LNCAP (cell line): ENCODE data around the gene DNAJC9.

Source experiments
- TF ChIP-seq, protein P1 (sequence below): fragments of 450-650 bp; IDR thresholded peaks from 2 replicates; pipeline ENCODE4 v1.5.1; 2017; ENCODE audit warnings: mild to moderate bottlenecking

The DNAJC9 gene

DNA sequence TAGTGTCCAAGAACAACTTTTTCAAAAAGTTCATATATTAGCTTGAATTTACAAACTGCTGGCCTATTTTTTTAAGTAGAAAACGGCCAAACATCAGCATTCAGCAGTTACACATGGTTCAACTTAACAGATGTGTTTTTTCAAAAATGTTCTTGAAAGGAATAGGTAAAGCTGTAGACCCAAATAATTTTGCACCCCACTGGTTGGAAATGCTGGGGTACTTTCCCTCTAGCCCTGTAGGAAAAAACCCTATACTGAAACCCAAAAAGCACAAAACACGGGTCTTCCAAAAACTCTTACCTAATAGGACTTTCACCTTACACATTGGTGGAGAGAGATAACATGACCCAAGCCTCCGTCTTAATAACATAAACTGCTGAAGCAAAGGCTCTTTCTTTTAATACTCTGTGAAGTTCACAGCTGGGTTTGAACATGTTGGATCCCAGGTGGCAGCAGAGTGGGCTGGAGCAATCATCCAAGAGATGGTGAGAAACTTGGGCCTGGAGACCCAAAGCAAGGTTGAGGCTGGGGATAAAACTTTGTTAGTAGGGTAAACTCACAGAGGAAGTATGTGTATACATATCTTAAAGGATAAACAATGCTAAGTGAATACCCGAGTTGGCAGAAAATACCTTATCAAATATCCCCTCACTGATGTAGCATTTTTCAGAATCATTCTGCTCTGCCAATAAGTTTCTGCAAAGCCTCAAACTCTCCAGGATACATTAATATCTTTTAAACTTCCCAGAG is 629 bp upstream of the DNAJC9 start:
- TF ChIP-seq, protein P1, sequence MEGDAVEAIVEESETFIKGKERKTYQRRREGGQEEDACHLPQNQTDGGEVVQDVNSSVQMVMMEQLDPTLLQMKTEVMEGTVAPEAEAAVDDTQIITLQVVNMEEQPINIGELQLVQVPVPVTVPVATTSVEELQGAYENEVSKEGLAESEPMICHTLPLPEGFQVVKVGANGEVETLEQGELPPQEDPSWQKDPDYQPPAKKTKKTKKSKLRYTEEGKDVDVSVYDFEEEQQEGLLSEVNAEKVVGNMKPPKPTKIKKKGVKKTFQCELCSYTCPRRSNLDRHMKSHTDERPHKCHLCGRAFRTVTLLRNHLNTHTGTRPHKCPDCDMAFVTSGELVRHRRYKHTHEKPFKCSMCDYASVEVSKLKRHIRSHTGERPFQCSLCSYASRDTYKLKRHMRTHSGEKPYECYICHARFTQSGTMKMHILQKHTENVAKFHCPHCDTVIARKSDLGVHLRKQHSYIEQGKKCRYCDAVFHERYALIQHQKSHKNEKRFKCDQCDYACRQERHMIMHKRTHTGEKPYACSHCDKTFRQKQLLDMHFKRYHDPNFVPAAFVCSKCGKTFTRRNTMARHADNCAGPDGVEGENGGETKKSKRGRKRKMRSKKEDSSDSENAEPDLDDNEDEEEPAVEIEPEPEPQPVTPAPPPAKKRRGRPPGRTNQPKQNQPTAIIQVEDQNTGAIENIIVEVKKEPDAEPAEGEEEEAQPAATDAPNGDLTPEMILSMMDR, result no peak

DNA sequence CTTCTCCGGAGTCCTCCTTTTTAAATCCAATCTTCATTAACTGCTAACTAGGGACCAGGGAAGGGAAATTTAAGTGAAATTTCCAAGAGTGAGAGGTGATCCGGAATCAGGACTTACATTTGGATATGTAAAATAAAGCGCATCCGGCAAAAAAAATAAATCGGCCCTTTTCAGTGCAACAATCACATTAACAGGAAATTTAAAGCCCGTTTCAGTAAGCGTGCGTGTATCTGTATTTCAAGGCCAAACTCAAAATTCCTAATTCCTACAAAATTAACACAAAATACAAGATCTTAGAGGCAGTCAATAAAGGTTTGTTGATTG is 771 bp downstream of the DNAJC9 start:
- TF ChIP-seq, protein P1, result no peak

DNA sequence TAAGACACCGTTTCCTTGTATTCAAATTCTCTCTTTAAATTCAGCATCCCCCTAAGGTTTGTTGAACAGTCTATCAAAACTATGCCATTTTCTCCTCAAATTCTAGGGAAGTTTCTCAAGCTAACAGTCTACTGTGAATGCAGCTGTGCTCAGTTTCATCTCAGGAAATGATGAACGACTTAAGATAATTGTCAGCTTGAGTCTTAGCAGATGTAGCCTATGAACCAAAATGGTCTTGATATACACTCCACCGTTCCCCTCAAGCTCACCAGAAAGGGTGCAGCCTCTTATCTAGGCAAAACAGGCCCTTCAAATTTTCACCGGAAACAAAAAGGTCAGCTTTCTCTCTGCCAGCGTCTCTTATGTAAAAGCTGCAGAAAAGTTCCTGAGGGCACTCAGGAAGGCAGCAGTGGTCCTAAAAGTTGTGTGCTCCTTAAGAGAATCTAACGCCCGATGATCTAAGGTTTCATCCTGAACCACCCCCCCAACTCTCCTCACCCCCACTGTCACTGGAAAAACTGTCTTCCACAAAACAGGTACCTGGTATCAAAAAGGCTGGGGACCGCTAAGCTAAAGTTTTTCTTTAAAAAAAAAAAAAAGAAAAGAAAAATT is 2.1 kb downstream of the DNAJC9 start:
- TF ChIP-seq, protein P1, result no peak

DNA sequence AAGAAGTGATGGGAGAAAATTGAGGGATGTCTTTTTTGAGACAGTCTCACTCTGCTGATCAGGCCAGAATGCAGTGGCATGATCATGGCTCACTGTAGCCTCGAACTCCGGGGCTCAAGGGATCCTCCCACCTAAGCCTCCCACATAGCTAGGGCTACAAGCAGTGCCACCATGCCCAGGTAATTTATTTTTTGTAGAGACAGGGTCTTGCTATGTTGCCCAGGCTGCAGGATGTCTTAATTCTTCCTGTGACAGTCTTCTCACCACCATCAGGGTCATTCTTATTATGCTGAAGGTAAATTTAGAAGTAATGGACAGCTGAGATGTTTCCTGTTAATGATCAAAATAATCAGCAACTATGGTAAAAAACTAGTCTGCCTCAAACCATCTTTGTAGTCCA is 7.1 kb downstream of the DNAJC9 start:
- TF ChIP-seq, protein P1, result no peak

DNA sequence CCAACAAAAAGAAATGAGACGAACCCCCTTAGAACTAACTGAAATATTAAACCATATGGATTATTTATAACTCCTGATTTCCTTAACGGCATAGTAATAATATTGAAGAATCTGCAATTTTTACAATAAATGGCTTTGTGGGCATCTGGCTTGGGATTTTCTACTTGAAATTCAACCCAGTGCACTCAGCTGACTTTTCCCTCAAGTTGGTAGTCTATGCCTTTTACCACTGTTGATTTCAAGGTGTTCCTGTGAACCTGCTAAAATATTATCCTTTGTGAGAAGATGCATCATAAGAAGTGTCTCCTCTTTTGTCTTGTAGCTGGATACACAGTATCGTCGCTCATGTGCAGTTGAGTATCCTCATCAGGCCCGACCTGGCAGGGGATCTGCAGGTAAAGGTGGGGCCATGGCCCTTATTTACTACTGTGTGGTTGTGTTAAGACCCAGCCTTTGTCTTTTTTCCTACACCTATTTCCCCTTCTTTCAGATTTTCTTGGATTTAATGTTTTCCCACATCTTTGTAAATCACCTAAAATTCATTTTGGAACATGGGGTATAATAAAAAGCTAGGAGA is 8.0 kb downstream of the DNAJC9 start:
- TF ChIP-seq, protein P1, result no peak

DNA sequence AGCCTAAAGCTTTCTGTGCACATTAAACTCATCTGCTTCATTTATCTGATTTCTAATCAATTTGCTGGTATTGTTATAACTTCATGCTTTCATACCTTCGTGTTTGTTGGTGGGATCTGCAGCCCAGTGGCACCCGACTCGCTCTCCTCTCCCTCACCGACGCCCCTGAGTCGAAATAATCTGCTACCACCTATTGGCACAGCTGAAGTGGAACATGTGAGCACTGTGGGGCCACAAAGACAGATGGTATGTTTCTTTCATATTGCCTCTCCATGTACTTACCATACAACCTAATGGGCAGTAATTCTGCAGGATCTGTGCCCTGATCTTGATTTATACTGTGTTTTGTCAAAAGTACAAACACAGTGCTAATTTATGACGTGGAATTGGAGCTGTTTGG is 12.4 kb downstream of the DNAJC9 start:
- TF ChIP-seq, protein P1, result no peak

DNA sequence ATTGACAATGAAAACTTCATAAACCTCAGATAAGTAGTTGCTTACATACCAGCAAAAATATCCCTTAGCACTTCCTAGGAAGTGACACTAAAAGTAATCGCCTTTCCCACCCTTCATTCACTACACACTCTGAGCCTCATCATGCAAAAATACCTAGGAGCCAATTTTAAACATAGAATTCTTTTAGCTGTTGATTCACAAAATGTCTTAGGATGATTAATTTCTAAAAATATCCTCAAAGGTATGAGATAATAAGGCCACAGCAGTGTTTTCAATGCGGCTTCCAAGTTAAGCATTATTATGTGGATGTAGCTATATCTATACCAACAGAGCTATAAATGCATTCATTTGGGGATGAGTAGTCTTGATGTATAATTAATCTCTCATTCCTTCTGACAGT is 13.2 kb downstream of the DNAJC9 start:
- TF ChIP-seq, protein P1, result no peak
